Measurements from ENCODE around the gene JARID2.
"Not testable (repeated sequence)": the region's sequence is repeated elsewhere in the genome, so short reads cannot be mapped to it uniquely, and the experiment has no call there.

JARID2 gene

GRCh38 chr6:15290962-15291704 is 45.3 kb downstream of the JARID2 start:
- DNase-seq = no peak

GRCh38 chr6:15292721-15293302 is 46.9 kb downstream of the JARID2 start:
- DNase-seq = no peak

GRCh38 chr6:15293674-15294073 is 47.8 kb downstream of the JARID2 start:
- no peak for DNase-seq

GRCh38 chr6:15294504-15294903 is 48.6 kb downstream of the JARID2 start:
- no peak for DNase-seq

GRCh38 chr6:15296249-15296648 is 50.4 kb downstream of the JARID2 start:
- DNase-seq = no peak

- no peak for DNase-seq
These were observed 50.9 kb downstream of the JARID2 start for GRCh38 chr6:15296735-15297134.

- DNase-seq = not testable (repeated sequence)
These were observed 51.3 kb downstream of the JARID2 start for GRCh38 chr6:15297167-15297566.

GRCh38 chr6:15297895-15298590 is 52.2 kb downstream of the JARID2 start:
- peak in 2 of 4 experiments; percentile 35 to 63 for DNase-seq

- peak; percentile 65 to 75 (median 68) for DNase-seq
These were observed 53.7 kb downstream of the JARID2 start for GRCh38 chr6:15299430-15300131.

GRCh38 chr6:15301179-15302006 is 55.5 kb downstream of the JARID2 start:
- DNase-seq = no peak

GRCh38 chr6:15303162-15303919 is 57.5 kb downstream of the JARID2 start:
- no peak for DNase-seq

- no peak for DNase-seq
These were observed 58.0 kb downstream of the JARID2 start for GRCh38 chr6:15303920-15304291.

GRCh38 chr6:15304337-15305042 is 58.6 kb downstream of the JARID2 start:
- DNase-seq = no peak

- DNase-seq = no peak
These were observed 59.6 kb downstream of the JARID2 start for GRCh38 chr6:15305496-15305895.

- no peak for DNase-seq
These were observed 60.0 kb downstream of the JARID2 start for GRCh38 chr6:15305909-15306308.

GRCh38 chr6:15308435-15309213 is 62.8 kb downstream of the JARID2 start:
- DNase-seq = peak in 3 of 4 experiments; percentile 25 to 51 (median 41)

GRCh38 chr6:15309611-15310283 is 63.9 kb downstream of the JARID2 start:
- no peak for DNase-seq

- no peak for DNase-seq
These were observed 64.8 kb downstream of the JARID2 start for GRCh38 chr6:15310680-15311079.

GRCh38 chr6:15312500-15312899 is 66.6 kb downstream of the JARID2 start:
- peak in 1 of 4 experiments; percentile 28 for DNase-seq
